B cell (primary cell): ENCODE measurements around the gene MIXL1.

Source experiments
- EZH2 ChIP-seq: IDR thresholded peaks from 2 replicates; pipeline ENCODE4 v1.6.1; 2012; ENCODE audit warnings: borderline replicate concordance, low read depth, mild to moderate bottlenecking, moderate library complexity, low read length; ENCODE audit not compliant: insufficient read depth, poor library complexity, severe bottlenecking
- TF ChIP-seq, protein P1 (sequence below): fragments of 200-600 bp; IDR thresholded peaks from one replicate; pipeline ENCODE4 v1.8.0; 2022; ENCODE audit warnings: antibody characterized with exemption, mild to moderate bottlenecking

DNA sequence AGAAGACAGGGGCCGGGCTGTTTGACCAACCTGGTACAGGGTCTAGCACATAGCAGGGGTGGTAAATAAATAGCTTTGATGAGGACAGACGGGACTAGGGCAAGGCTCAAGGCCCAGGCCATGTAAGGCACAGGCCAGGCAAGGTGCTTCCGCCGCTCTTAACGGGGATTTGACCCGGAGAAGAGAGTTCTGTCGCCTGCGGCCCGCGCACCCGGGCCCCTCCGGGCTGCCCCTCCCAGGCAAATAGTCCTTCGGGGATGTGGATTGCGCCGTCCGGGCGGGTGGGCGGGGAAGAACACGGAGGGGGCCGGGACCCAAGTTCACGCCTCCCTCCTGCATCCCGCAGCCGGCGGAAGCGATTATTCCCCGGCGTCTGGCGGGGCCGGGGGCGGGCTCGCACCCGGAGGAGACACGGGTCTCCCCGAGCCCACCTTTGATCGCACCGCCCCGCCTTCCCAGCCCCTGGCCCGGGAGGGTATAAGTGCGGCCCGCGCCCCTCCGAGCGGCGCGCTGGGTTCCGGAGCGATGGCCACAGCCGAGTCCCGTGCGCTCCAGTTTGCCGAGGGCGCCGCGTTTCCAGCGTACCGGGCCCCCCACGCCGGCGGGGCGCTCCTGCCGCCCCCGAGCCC lies at the start of gene MIXL1:
- TF ChIP-seq, protein P1, sequence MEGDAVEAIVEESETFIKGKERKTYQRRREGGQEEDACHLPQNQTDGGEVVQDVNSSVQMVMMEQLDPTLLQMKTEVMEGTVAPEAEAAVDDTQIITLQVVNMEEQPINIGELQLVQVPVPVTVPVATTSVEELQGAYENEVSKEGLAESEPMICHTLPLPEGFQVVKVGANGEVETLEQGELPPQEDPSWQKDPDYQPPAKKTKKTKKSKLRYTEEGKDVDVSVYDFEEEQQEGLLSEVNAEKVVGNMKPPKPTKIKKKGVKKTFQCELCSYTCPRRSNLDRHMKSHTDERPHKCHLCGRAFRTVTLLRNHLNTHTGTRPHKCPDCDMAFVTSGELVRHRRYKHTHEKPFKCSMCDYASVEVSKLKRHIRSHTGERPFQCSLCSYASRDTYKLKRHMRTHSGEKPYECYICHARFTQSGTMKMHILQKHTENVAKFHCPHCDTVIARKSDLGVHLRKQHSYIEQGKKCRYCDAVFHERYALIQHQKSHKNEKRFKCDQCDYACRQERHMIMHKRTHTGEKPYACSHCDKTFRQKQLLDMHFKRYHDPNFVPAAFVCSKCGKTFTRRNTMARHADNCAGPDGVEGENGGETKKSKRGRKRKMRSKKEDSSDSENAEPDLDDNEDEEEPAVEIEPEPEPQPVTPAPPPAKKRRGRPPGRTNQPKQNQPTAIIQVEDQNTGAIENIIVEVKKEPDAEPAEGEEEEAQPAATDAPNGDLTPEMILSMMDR = no peak
- TF ChIP-seq EZH2 = no peak
